OCI-M2 (cell line): ENCODE data around the gene NAPB.

Experiments
- DNase-seq: peaks from one replicate; lab custom pipeline; 2025; ENCODE audit not compliant: unreplicated experiment; lab: John Stamatoyannopoulos, UW

The NAPB gene

GRCh38 chr20:23369072-23369823 is 52.0 kb downstream of the NAPB start:
- no peak for DNase-seq

- DNase-seq = no peak
These were observed 52.8 kb downstream of the NAPB start for GRCh38 chr20:23368316-23369071.

GRCh38 chr20:23367770-23368169 is 53.5 kb downstream of the NAPB start:
- DNase-seq = no peak

- no peak for DNase-seq
These were observed 54.9 kb downstream of the NAPB start for GRCh38 chr20:23366384-23366783.

- no peak for DNase-seq
These were observed 55.7 kb downstream of the NAPB start for GRCh38 chr20:23365390-23366165.

- no peak for DNase-seq
These were observed 58.0 kb downstream of the NAPB start for GRCh38 chr20:23363257-23363649.

GRCh38 chr20:23362392-23363256 is 58.7 kb downstream of the NAPB start:
- no peak for DNase-seq

- peak; percentile 87 for DNase-seq
These were observed 59.6 kb downstream of the NAPB start, which contains the start of gene GZF1 for GRCh38 chr20:23361476-23362391. GZF1 (plus strand) TSS chr20:23362182; CDS start chr20:23364384, 2,202 bp downstream.

GRCh38 chr20:23361119-23361475 is 60.2 kb downstream of the NAPB start:
- DNase-seq = no peak

- DNase-seq = no peak
These were observed 60.8 kb downstream of the NAPB start for GRCh38 chr20:23360531-23360930.

GRCh38 chr20:23358923-23359593 is 62.2 kb downstream of the NAPB start:
- DNase-seq = no peak

- DNase-seq = no peak
These were observed 62.8 kb downstream of the NAPB start for GRCh38 chr20:23358563-23358906.

- DNase-seq = peak; percentile 88
These were observed 63.3 kb downstream of the NAPB start for GRCh38 chr20:23357767-23358562.

GRCh38 chr20:23356203-23356602 is 65.1 kb downstream of the NAPB start:
- no peak for DNase-seq

GRCh38 chr20:23350904-23351838 is 70.1 kb downstream of the NAPB start:
- no peak for DNase-seq

GRCh38 chr20:23350196-23350903 is 70.9 kb downstream of the NAPB start, which contains the start of gene NXT1:
NXT1 (plus strand) TSS chr20:23350791; CDS start chr20:23354042, 3,251 bp downstream.
- peak; percentile 76 for DNase-seq
